HEK293T (cell line): ENCODE measurements around the gene BOLA3.

Experiments used
- BHLHE40 ChIP-seq: fragments of 450-650 bp; IDR thresholded peaks from 2 replicates; pipeline ENCODE4 v1.6.1; 2016; ENCODE audit warnings: mild to moderate bottlenecking, moderate library complexity, borderline replicate concordance
- ELF4 ChIP-seq: fragments of 450-650 bp; IDR thresholded peaks from 2 replicates; pipeline ENCODE4 v1.6.1; 2017; ENCODE audit warnings: antibody characterized with exemption
- FOXM1 ChIP-seq: fragments of 450-650 bp; IDR thresholded peaks from 2 replicates; pipeline ENCODE4 v1.6.1; 2017; ENCODE audit warnings: mild to moderate bottlenecking, borderline replicate concordance
- HDGF ChIP-seq: fragments of 450-650 bp; IDR thresholded peaks from 2 replicates; pipeline ENCODE4 v1.6.1; 2017; ENCODE audit warnings: antibody characterized with exemption, borderline replicate concordance
- L3MBTL2 ChIP-seq: fragments of 450-650 bp; conservative IDR thresholded peaks from 2 replicates; pipeline ENCODE4 v1.6.1; 2016; ENCODE audit warnings: mild to moderate bottlenecking
- SP1 ChIP-seq: fragments of 450-650 bp; IDR thresholded peaks from 2 replicates; pipeline ENCODE4 v1.6.1; 2017
- SUZ12 ChIP-seq: fragments of 450-650 bp; IDR thresholded peaks from 2 replicates; pipeline ENCODE4 v1.6.1; 2016; ENCODE audit warnings: mild to moderate bottlenecking
- TARDBP ChIP-seq: fragments of 450-650 bp; IDR thresholded peaks from 2 replicates; pipeline ENCODE4 v1.6.1; 2016
- ZNF384 ChIP-seq: fragments of 450-650 bp; IDR thresholded peaks from 2 replicates; pipeline ENCODE4 v1.6.1; 2016

DNA sequence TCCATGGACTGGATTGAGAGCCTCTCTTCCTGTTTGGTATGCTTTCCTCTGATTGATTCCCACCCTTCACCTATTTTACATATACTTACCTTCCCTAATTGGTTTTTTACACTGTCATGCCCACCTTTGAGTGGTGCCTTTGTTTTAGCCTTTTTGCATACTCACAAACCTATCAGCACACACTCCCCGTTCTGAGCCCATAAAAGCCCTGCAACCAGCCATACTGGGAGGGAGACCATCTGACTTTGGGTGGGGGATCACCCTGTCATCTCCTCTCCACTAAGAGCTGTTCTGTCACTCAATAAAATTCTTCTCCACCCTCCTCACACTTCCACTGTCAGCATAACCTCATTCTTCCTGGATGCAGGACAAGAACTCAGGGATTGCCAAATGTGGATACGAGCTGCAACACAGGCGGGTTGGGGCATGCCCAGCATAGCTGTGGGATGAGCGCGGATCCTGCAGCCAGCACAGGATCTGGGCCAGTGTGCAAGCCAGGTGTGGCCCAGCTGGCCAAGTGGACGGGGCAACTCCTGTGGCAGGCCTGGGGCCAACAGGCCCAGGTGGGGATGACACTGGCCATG, 40.4 kb upstream of the BOLA3 start:
- TF ChIP-seq ELF4 (no peak), BHLHE40 (no peak), ZNF384 (no peak), TARDBP (no peak), SUZ12 (no peak), HDGF (no peak), SP1 (no peak), FOXM1 (no peak), L3MBTL2 (no peak)
